Left lung (tissue), 10 donors: Measurements from ENCODE around the gene CNST. TPM values are rescaled to one million over a fixed set of nuclear protein-coding genes. Genes with fewer than 3 reads are reported as not detected.
"Not testable (repeated sequence)": the region's sequence is repeated elsewhere in the genome, so short reads cannot be mapped to it uniquely, and the experiment has no call there.

Experiments
- ATAC-seq: fragments of 200-7000 bp; cut with Tn5 transposase; one replicate; pipeline ENCODE4 v1.9.1; 2020; ENCODE audit warnings: moderate library complexity
- DNase-seq, 4 donors: peaks; one replicate each; pipeline ENCODE4 v3.0.0-alpha.2; 2013 to 2020
- H3K27ac ChIP-seq, 2 donors: fragments of 200-600 bp; sonication (generic) in 1 of 2; one replicate each; pipeline versions ENCODE4 v1.5.0 to v1.8.0; 2020 to 2021
- H3K27me3 ChIP-seq, 2 donors: fragments of 200-600 bp; sonication (generic) in 1 of 2; one replicate each; pipeline versions ENCODE4 v1.5.0 to v1.8.0; 2020 to 2021
- H3K36me3 ChIP-seq, 2 donors: fragments of 200-600 bp; sonication (generic) in 1 of 2; one replicate each; pipeline versions ENCODE4 v1.5.0 to v1.8.0; 2020 to 2021
- H3K4me1 ChIP-seq, 2 donors: fragments of 200-600 bp; one replicate each; pipeline ENCODE4 v1.8.0; 2021
- H3K4me3 ChIP-seq, 2 donors: fragments of 200-600 bp; sonication (generic) in 1 of 2; one replicate each; pipeline versions ENCODE4 v1.5.0 to v1.8.0; 2020 to 2021; ENCODE audit warnings: mild to moderate bottlenecking in 1 of 2
- H3K9me3 ChIP-seq, 2 donors: fragments of 200-600 bp; sonication (generic) in 1 of 2; one replicate each; pipeline versions ENCODE4 v1.5.0 to v1.8.0; 2020 to 2021
- intact Hi-C, 2 donors: fragments of 100-400 bp; cut with DNase I; formaldehyde crosslinking; loops; one replicate each; pipeline versions ENCODE4 v1.11.2 to v1.14.2; 2022
- polyA plus RNA-seq, 6 donors: library from polyadenylated mRNA; unstranded; fragments of 120-200 nt; gene quantifications; one replicate each; pipeline ENCODE4 v1.2.1, GENCODE V29; 2013; ENCODE audit not compliant: insufficient read length in 6 of 6
- total RNA-seq, 2 donors: library from RNA; stranded (reverse); fragmentation: NEBNext Ultra II Directional; extraction: Animal tissue kit (Norgen Biotek cat#: 25700); gene quantifications; one replicate each; pipeline ENCODE4 v1.2.1, GENCODE V29; 2021
- TF ChIP-seq, protein P1 (sequence below), 2 donors: fragments of 200-600 bp; sonication (generic) in 1 of 2; IDR thresholded peaks; one replicate each; pipeline versions ENCODE4 v1.5.0 to v1.8.0; 2021; ENCODE audit warnings: antibody characterized with exemption in 2 of 2
- donor health status: DM: no; HTN: yes; CAD: no.
- donor health status: DM: no; HTN: no; CAD: no.

Gene CNST
- total and polyA plus RNA-seq, 8 donors, result 18.0 to 24.0 (median 19.6) TPM

- H3K4me3 ChIP-seq, result no peak overlapping the region
- no peak for ATAC-seq
- H3K27me3 ChIP-seq, result no peaks in the 10 kb centered on the region
- intact Hi-C loops, result no loop called here
- peaks cover 0 to 6% of the 10 kb centered on the region in 2 donors for H3K4me1 ChIP-seq
- TF ChIP-seq, protein P1, sequence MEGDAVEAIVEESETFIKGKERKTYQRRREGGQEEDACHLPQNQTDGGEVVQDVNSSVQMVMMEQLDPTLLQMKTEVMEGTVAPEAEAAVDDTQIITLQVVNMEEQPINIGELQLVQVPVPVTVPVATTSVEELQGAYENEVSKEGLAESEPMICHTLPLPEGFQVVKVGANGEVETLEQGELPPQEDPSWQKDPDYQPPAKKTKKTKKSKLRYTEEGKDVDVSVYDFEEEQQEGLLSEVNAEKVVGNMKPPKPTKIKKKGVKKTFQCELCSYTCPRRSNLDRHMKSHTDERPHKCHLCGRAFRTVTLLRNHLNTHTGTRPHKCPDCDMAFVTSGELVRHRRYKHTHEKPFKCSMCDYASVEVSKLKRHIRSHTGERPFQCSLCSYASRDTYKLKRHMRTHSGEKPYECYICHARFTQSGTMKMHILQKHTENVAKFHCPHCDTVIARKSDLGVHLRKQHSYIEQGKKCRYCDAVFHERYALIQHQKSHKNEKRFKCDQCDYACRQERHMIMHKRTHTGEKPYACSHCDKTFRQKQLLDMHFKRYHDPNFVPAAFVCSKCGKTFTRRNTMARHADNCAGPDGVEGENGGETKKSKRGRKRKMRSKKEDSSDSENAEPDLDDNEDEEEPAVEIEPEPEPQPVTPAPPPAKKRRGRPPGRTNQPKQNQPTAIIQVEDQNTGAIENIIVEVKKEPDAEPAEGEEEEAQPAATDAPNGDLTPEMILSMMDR (IDR thresholded peaks at IDR 0.05), result no peak
- DNase-seq, result peak in 1 of 4 donors; percentile 27
- no peaks in the 10 kb centered on the region for H3K36me3 ChIP-seq
- peaks cover 0 to 5% of the 10 kb centered on the region in 2 donors for H3K9me3 ChIP-seq
- H3K27ac ChIP-seq, result no peak overlapping the region
Measured at GRCh38 chr1:246691622-246692495, 125.6 kb downstream of the CNST start.

- H3K4me3 ChIP-seq, H3K27me3 ChIP-seq, H3K9me3 ChIP-seq, ATAC-seq, DNase-seq, H3K27ac ChIP-seq, H3K36me3 ChIP-seq, intact Hi-C loops: not testable (repeated sequence)
- H3K4me1 ChIP-seq, result peaks cover 5 to 15% of the 10 kb centered on the region in 2 donors
Measured at GRCh38 chr1:246694213-246694895, 128.1 kb downstream of the CNST start.

DNA sequence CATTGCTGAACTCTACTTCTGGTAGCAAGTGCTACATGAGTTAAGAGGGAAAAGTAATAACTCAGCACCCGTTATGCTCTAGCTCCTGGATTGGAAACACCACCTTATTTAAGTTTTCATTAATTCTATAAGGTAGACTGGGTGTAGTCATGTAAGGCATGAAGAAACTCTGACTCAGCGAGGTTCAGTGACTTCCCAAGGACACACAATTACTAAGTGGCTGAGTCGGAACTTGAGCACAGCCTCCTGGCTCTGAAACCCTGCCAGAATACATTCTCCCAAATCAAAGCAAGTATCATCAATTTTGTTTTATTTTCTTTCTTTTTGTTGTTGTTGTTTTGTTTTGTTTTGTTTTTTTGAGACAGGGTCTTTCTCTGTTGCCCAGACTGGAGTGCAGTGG is 128.9 kb downstream of the CNST start:
- ATAC-seq (no peak), DNase-seq (no peak)
- intact Hi-C loops, result loop anchor here in 1 of 2 donors (5.0 kb wide), 1 partner anchor 198 kb away; no protein-coding TSS in a partner anchor
- TF ChIP-seq, protein P1 (IDR thresholded peaks at IDR 0.05), result no peak
- H3K4me1 ChIP-seq, result peaks cover 5 to 14% of the 10 kb centered on the region in 2 donors
- peaks cover 0 to 5% of the 10 kb centered on the region in 2 donors for H3K9me3 ChIP-seq
- no peak overlapping the region for H3K27ac ChIP-seq
- H3K36me3 ChIP-seq, result no peaks in the 10 kb centered on the region
- H3K27me3 ChIP-seq, result no peaks in the 10 kb centered on the region
- no peak overlapping the region for H3K4me3 ChIP-seq

DNA sequence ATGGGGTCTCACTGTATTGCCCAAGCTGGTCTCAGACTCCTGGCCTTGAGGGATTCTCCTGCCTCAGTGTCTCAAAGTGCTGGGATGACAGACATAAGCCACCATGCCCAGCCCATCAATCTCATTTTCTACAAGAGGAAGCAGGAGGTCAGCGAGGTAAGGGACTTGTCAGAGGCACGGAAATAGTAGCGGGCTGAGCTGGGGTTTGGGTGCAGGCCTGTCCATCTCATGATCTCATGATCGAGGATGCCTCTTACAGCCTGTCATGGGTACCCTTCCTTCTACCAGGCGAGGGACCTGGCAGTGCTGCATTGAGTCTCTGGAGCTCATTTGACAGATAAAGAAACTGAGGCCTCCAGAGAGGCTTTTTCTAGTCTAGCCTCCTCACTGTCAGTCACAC is 129.4 kb downstream of the CNST start:
- Histone ChIP-seq H3K27ac (no peak overlapping the region), H3K27me3 (no peaks in the 10 kb centered on the region), H3K9me3 (peaks cover 0 to 5% of the 10 kb centered on the region in 2 donors), H3K36me3 (no peaks in the 10 kb centered on the region), H3K4me3 (no peak overlapping the region), H3K4me1 (peaks cover 5 to 14% of the 10 kb centered on the region in 2 donors)
- no peak for ATAC-seq
- TF ChIP-seq, protein P1 (IDR thresholded peaks at IDR 0.05), result no peak
- DNase-seq, result no peak
- intact Hi-C loops, result loop anchor here in 1 of 2 donors (5.0 kb wide), 1 partner anchor 198 kb away; no protein-coding TSS in a partner anchor

DNA sequence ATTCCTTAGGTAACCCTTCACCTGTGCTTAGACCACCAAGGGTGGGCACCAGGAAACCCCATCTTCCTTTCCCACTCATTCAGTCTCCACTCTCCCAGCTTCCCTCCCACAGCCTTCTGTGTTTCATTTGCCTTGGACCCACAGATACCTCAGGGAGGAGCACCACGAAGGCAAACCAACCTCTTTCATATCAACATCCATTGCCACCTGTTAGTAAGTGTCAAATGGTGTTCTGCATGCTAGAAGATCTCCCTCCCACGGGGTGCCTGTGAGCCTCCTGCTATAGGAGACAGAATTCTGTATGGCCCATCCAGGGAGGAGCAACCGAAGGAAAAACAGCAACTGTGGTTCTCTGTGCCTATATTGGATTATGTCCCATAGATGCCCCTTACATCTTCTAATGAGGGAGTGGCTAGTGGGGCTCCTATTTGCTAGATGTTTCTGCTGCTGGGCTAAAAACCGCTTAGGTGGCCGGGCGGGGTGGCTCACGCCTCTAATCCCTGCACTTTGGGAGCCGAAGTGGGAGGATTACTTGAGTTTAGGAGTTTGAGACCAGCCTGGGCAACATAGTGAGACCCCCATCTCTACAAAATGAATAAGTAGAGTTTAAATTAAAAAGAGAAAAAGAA is 132.3 kb downstream of the CNST start:
- ATAC-seq (no peak), DNase-seq (no peak)
- peaks cover 5 to 17% of the 10 kb centered on the region in 2 donors for H3K4me1 ChIP-seq
- intact Hi-C loops, result loop anchor here in 1 of 2 donors (5.0 kb wide), 1 partner anchor 201 kb away; no protein-coding TSS in a partner anchor
- no peaks in the 10 kb centered on the region for H3K27me3 ChIP-seq
- peak overlapping the region in 1 of 2 donors; percentile 37 for H3K27ac ChIP-seq
- H3K4me3 ChIP-seq, result peak overlapping the region; percentile 10 to 24
- H3K36me3 ChIP-seq, result no peaks in the 10 kb centered on the region
- peaks cover 0 to 5% of the 10 kb centered on the region in 2 donors for H3K9me3 ChIP-seq
- TF ChIP-seq, protein P1 (IDR thresholded peaks at IDR 0.05), result no peak
